Sigmoid colon (tissue), 3 donors: ENCODE results near the gene SMOC2.

Source experiments
- CTCF ChIP-seq, 4 experiments: fragments of 450-650 bp in 3 of 4; fragments of 200-600 bp in 1 of 4; IDR thresholded peaks; one replicate each; pipeline ENCODE4 v1.5.1; 2016 to 2019; ENCODE audit warnings: antibody characterized with exemption in 4 of 4, mild to moderate bottlenecking in 3 of 4, moderate library complexity in 2 of 4
- POLR2A ChIP-seq, 2 donors: fragments of 450-650 bp; IDR thresholded peaks; one replicate each; pipeline ENCODE4 v1.6.1; 2016; ENCODE audit warnings: antibody characterized with exemption in 2 of 2, mild to moderate bottlenecking in 2 of 2, moderate library complexity in 2 of 2

GRCh38 chr6:168493976-168494375 is 53.0 kb downstream of the SMOC2 start:
- TF ChIP-seq POLR2A (IDR thresholded peaks at IDR 0.05) (no peak), CTCF (IDR thresholded peaks at IDR 0.05) (no peak)
